Esophagus squamous epithelium (tissue), 5 donors: ENCODE results near the gene APOL1. TPM values are rescaled to one million over a fixed set of nuclear protein-coding genes. Genes with fewer than 3 reads are reported as not detected.
"Not testable (repeated sequence)": the region's sequence is repeated elsewhere in the genome, so short reads cannot be mapped to it uniquely, and the experiment has no call there.

Experiments
- DNase-seq: peaks from one replicate; lab custom pipeline; 2025; lab: John Stamatoyannopoulos, UW
- H3K27ac ChIP-seq, 4 donors: fragments of 200-600 bp; sonication (generic); one replicate each; pipeline ENCODE4 v1.5.1; 2016 to 2019; ENCODE audit warnings: mild to moderate bottlenecking in 1 of 4
- H3K27me3 ChIP-seq, 4 donors: fragments of 200-600 bp; sonication (generic); 1 replicate in 3 of 4; 2 replicates in 1 of 4; pipeline versions ENCODE4 v1.5.1 to v1.6.0; 2017 to 2021; ENCODE audit warnings: antibody characterized with exemption in 1 of 4
- H3K36me3 ChIP-seq, 3 donors: fragments of 200-600 bp; sonication (generic); one replicate each; pipeline ENCODE4 v1.5.1; 2016 to 2019
- H3K4me1 ChIP-seq, 3 donors: fragments of 200-600 bp; sonication (generic); one replicate each; pipeline ENCODE4 v1.5.1; 2017 to 2019
- H3K4me3 ChIP-seq, 4 donors: fragments of 200-600 bp; sonication (generic); 1 replicate in 3 of 4; 2 replicates in 1 of 4; pipeline ENCODE4 v1.5.1; 2016 to 2019; ENCODE audit warnings: mild to moderate bottlenecking in 2 of 4, moderate library complexity in 1 of 4
- H3K9me3 ChIP-seq, 3 donors: fragments of 200-600 bp; sonication (generic); one replicate each; pipeline ENCODE4 v1.5.1; 2016 to 2019
- POLR2A ChIP-seq, 4 donors: fragments of 450-650 bp; IDR thresholded peaks; one replicate each; pipeline ENCODE4 v1.6.1; 2017; ENCODE audit warnings: antibody characterized with exemption in 4 of 4, mild to moderate bottlenecking in 4 of 4, moderate library complexity in 3 of 4
- WGBS, 2 donors: methylation state at CpG; one replicate each; pipeline ENCODE4 v1.1.5; 2018; 5-methylcytosine and 5-hydroxymethylcytosine counted together
- intact Hi-C: fragments of 100-400 bp; cut with DNase I; formaldehyde crosslinking; loops from one replicate; pipeline ENCODE4 v1.15.0; 2022
- total RNA-seq, 4 donors: library from RNA; depleted of rRNA; stranded (reverse); fragments of >200 nt; gene quantifications; one replicate each; pipeline ENCODE4 v1.1.0, GENCODE V29; 2016
- TF ChIP-seq, protein P1 (sequence below), 6 experiments: fragments of 450-650 bp in 4 of 6; fragments of 200-600 bp in 2 of 6; sonication (generic) in 2 of 6; IDR thresholded peaks; one replicate each; pipeline ENCODE4 v1.5.1; 2016 to 2019; ENCODE audit warnings: antibody characterized with exemption in 6 of 6, mild to moderate bottlenecking in 4 of 6, moderate library complexity in 4 of 6
- donor health status: DM: yes; HTN: yes; CAD: no.

APOL1 gene
- total RNA-seq, 4 donors from 2014 or later, result 8.4 to 49.3 (median 20.6) TPM

DNA sequence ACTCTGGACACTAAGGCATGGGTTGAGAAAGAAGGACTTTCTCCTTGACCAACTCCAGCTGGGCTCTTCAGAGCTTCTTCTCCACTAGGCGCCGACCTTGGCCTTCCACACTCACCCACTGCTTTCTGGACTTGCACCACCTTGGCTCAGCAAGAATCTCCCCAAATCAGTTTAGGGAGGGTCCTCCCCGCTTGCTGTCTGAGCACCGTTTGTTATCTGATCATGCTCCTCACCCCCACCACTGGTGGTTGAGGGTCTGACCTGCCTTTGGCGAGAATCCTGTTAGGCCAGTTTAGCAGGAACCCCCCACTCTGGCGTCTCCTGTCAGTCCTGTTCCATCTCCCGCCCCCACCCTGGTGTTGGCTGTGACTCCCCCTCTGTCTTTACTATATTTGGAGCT, 24.0 kb upstream of the APOL1 start:
- H3K27ac ChIP-seq, result no peak overlapping the region
- intact Hi-C loops, result loop anchor here (10.0 kb wide), 1 partner anchor 74 kb away; no protein-coding TSS in a partner anchor
- no peaks in the 10 kb centered on the region for H3K9me3 ChIP-seq
- WGBS, 2 donors, result 85 to 89% methylated on average over 7 of the region's 7 CpGs
- H3K36me3 ChIP-seq, result peaks cover 12 to 79% (median 19%) of the 10 kb centered on the region in 3 donors
- no peak overlapping the region for H3K4me3 ChIP-seq
- no peaks in the 10 kb centered on the region for H3K4me1 ChIP-seq
- DNase-seq, result no peak
- no peaks in the 10 kb centered on the region for H3K27me3 ChIP-seq
- no peak for TF ChIP-seq POLR2A (IDR thresholded peaks at IDR 0.05)
- TF ChIP-seq, protein P1, sequence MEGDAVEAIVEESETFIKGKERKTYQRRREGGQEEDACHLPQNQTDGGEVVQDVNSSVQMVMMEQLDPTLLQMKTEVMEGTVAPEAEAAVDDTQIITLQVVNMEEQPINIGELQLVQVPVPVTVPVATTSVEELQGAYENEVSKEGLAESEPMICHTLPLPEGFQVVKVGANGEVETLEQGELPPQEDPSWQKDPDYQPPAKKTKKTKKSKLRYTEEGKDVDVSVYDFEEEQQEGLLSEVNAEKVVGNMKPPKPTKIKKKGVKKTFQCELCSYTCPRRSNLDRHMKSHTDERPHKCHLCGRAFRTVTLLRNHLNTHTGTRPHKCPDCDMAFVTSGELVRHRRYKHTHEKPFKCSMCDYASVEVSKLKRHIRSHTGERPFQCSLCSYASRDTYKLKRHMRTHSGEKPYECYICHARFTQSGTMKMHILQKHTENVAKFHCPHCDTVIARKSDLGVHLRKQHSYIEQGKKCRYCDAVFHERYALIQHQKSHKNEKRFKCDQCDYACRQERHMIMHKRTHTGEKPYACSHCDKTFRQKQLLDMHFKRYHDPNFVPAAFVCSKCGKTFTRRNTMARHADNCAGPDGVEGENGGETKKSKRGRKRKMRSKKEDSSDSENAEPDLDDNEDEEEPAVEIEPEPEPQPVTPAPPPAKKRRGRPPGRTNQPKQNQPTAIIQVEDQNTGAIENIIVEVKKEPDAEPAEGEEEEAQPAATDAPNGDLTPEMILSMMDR (IDR thresholded peaks at IDR 0.05), result no peak

DNA sequence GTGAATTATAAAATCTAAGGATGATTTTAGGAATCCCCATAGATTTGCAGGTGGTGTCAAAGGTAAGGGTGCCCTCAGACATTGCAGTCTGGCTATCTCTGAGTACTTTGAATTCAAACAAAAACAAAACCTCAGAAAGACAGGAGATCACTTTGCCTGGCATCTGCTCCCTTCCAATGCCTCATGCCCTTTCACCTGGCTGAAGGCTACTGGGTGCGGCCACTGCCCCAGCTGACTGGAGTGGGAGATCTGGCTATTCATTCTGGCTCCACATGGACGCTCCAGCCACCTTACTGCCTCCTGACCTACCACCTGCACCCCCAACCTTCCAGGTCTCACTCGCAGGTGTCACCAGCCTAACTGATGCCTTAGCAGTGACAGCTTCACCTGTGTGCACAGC, 23.3 kb upstream of the APOL1 start:
- H3K36me3 ChIP-seq, result peaks cover 12 to 86% (median 19%) of the 10 kb centered on the region in 3 donors
- not testable (repeated sequence) for H3K9me3 ChIP-seq, H3K27ac ChIP-seq, H3K4me3 ChIP-seq, H3K27me3 ChIP-seq, DNase-seq, H3K4me1 ChIP-seq
- WGBS, 2 donors, result 83 to 91% methylated on average over 3 of the region's 3 CpGs
- intact Hi-C loops, result loop anchor here (10.0 kb wide), 1 partner anchor 75 kb away; no protein-coding TSS in a partner anchor

DNA sequence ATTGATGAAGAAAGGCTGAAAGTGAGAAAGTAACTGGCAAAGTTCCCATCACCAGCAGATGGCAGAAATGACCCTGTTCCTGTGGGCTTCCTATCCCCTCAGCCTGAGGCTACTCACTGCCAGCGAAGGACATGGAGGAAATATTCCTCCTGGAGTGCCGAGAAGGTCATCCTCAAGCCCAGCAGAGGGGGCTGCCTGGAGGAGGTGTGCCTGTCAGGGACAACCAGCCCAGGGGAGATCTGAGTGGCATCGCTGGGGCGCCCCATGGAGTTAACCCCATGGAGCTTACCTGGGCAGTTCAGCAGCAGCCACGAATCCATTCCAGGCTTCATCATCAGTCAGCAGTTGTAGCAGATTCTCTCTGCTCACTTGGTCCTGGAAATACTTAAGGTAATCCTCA, 21.9 kb upstream of the APOL1 start:
- H3K27ac ChIP-seq, H3K9me3 ChIP-seq, DNase-seq, H3K27me3 ChIP-seq, H3K4me3 ChIP-seq, intact Hi-C loops: not testable (repeated sequence)
- Histone ChIP-seq H3K4me1 (peaks cover 3 to 16% (median 10%) of the 10 kb centered on the region in 3 donors), H3K36me3 (peaks cover 12 to 90% (median 19%) of the 10 kb centered on the region in 3 donors)
- WGBS, 2 donors, result 94% methylated on average over 3 of the region's 5 CpGs; no CpG with 5 or more reads in 1 of the 2 donors

DNA sequence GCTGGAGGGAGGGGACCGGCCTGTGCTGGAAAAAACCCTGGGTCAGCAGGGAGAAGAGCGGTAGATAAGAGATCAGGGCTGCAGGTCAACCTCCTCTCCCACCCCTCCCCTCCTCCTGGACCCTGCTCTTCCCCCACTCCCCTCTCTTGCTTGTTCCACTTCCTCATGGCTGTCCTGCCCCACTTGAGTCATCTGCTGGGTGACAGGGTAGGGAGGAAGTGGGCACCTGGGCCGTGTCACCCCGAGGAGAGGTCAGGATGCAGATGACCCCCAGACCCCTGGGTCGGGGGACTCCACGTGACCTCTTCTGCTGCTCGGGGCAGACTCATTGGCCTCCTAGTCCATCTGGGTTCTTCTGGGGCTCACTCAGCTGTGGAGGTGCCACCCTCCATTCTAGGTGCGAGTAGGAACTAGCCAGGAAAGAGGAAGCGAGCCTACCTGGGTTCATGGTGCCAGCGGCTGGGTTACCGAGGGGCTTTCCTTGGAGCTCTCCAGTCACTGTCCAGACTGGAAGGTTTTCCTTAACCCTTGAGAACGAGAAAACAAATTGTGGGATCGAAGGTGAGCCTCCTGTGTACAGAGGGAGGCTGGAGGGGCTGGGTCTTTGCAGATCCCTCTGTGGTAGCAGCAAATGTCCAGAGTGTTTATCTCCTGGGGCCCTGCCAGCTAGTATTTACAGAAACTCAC, 20.1 kb upstream of the APOL1 start:
- Histone ChIP-seq H3K4me1 (peaks cover 17 to 34% (median 28%) of the 10 kb centered on the region in 3 donors), H3K27ac (no peak overlapping the region), H3K9me3 (no peaks in the 10 kb centered on the region), H3K36me3 (peaks cover 12 to 86% (median 12%) of the 10 kb centered on the region in 3 donors), H3K27me3 (no peaks in the 10 kb centered on the region), H3K4me3 (no peak overlapping the region)
- no peak for TF ChIP-seq POLR2A (IDR thresholded peaks at IDR 0.05)
- TF ChIP-seq, protein P1 (IDR thresholded peaks at IDR 0.05), result no peak
- no peak for DNase-seq
- WGBS, 2 donors, result 78 to 85% methylated on average over 5 to 6 of the region's 13 CpGs
- intact Hi-C loops, result no loop called here

DNA sequence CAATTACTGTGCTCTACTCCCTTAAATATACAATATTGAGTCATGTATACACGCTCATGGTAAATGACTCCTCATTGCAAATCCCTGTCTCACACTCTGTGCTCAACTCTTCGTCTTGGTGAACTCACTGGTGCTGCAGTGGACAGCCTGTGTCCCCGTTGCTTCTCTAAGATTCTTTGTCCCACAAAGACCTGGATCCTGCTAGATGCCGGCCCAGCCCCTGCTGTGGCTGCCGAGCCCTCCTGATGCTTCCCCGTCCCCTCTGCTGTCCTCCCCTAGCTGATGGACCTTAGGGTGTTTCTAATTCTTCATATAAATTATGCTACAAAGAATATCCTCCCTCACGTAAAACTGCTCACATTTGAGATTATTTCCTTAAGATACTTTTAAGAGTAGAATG, 19.1 kb upstream of the APOL1 start:
- TF ChIP-seq POLR2A (IDR thresholded peaks at IDR 0.05), result no peak
- TF ChIP-seq, protein P1 (IDR thresholded peaks at IDR 0.05), result no peak
- Histone ChIP-seq H3K27ac (no peak overlapping the region), H3K36me3 (peaks cover 10 to 77% (median 12%) of the 10 kb centered on the region in 3 donors), H3K4me1 (peaks cover 27 to 43% (median 33%) of the 10 kb centered on the region in 3 donors), H3K4me3 (no peak overlapping the region), H3K9me3 (no peaks in the 10 kb centered on the region), H3K27me3 (no peaks in the 10 kb centered on the region)
- intact Hi-C loops, result no loop called here
- DNase-seq, result no peak
- WGBS, 2 donors, result 84 to 93% methylated on average over 7 of the region's 7 CpGs

DNA sequence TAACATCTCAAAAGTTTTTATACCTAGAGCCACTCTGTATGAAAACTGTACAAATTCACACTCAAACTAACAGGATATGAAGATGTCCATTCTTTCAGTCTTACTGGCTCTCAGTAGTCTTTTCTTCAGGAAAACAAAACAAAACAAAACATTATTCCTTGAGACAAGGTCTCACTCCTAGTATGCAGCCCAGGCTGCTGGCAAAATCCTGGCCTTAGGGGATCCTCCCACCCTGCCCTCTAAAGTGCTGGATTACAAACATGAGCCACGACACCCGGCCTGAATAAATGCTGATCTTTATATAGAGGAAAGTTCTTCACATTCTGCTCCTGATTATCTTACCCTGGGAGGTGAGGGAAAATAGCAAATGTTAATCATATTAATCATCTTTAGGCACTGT, 18.7 kb upstream of the APOL1 start:
- H3K9me3 ChIP-seq, result no peaks in the 10 kb centered on the region
- no peak for DNase-seq
- H3K27ac ChIP-seq, result no peak overlapping the region
- TF ChIP-seq, protein P1 (IDR thresholded peaks at IDR 0.05), result no peak
- no peak for TF ChIP-seq POLR2A (IDR thresholded peaks at IDR 0.05)
- H3K27me3 ChIP-seq, result no peaks in the 10 kb centered on the region
- intact Hi-C loops, result no loop called here
- no peak overlapping the region for H3K4me3 ChIP-seq
- peaks cover 27 to 47% (median 33%) of the 10 kb centered on the region in 3 donors for H3K4me1 ChIP-seq
- 70 to 83% methylated on average over 2 of the region's 2 CpGs for WGBS, 2 donors
- H3K36me3 ChIP-seq, result peaks cover 10 to 73% (median 12%) of the 10 kb centered on the region in 3 donors
